HG02798 (cell line): ENCODE data around the gene KIF18B.

Experiments
- ATAC-seq: cut with Tn5 transposase; IDR thresholded peaks from one replicate; pipeline ENCODE4 v1.9.1; 2021; ENCODE audit warnings: mild to moderate bottlenecking; ENCODE audit not compliant: unreplicated experiment, poor library complexity

The KIF18B gene

GRCh38 chr17:44947461-44948314 lies at the start of gene KIF18B:
TSS of gene KIF18B (minus strand) at chr17:44947773. CDS start at chr17:44936344, 11,429 bp downstream.
- peak; percentile 96 for ATAC-seq

- no peak for ATAC-seq
Measured at GRCh38 chr17:44996304-44996703, 48.7 kb upstream of the KIF18B start.

- no peak for ATAC-seq
Measured at GRCh38 chr17:44995436-44996001, 47.9 kb upstream of the KIF18B start.

- ATAC-seq: no peak
Measured at GRCh38 chr17:44992242-44992939, 44.8 kb upstream of the KIF18B start.

- no peak for ATAC-seq
Measured at GRCh38 chr17:44990994-44991393, 43.4 kb upstream of the KIF18B start.

GRCh38 chr17:44989552-44990138 lies 42.1 kb upstream of the KIF18B start:
- ATAC-seq: no peak

GRCh38 chr17:44988044-44988942 lies 40.7 kb upstream of the KIF18B start:
- no peak for ATAC-seq

GRCh38 chr17:44983563-44983962 lies 36.0 kb upstream of the KIF18B start:
- no peak for ATAC-seq

- ATAC-seq: no peak
Measured at GRCh38 chr17:44982113-44982702, 34.6 kb upstream of the KIF18B start.

GRCh38 chr17:44981221-44981968 lies 33.8 kb upstream of the KIF18B start:
- no peak for ATAC-seq

GRCh38 chr17:44979426-44979995 lies 31.9 kb upstream of the KIF18B start:
- no peak for ATAC-seq

- no peak for ATAC-seq
Measured at GRCh38 chr17:44978807-44979206, 31.2 kb upstream of the KIF18B start.

GRCh38 chr17:44977814-44978550 lies 30.4 kb upstream of the KIF18B start:
- ATAC-seq: no peak

GRCh38 chr17:44977065-44977464 lies 29.5 kb upstream of the KIF18B start:
- no peak for ATAC-seq

- no peak for ATAC-seq
Measured at GRCh38 chr17:44976206-44976605, 28.6 kb upstream of the KIF18B start.

- no peak for ATAC-seq
Measured at GRCh38 chr17:44972953-44973352, 25.4 kb upstream of the KIF18B start.

GRCh38 chr17:44971776-44972483 lies 24.4 kb upstream of the KIF18B start:
- no peak for ATAC-seq
